Cardiac fibroblast (primary cell): ENCODE measurements around the gene SLC16A12.

Source experiments
- DNase-seq, 2 donors: peaks; one replicate each; pipeline versions ENCODE4 v3.0.0 to v3.0.0-alpha.2; 2010; ENCODE audit warnings: low read depth in 2 of 2
- H3K4me3 ChIP-seq, 2 donors: replicated peaks in 1 of 2; 1 replicate in 1 of 2; 2 replicates in 1 of 2; pipeline ENCODE4 v1.5.1; 2011; ENCODE audit warnings: low read depth in 2 of 2, low read length in 2 of 2, mild to moderate bottlenecking in 2 of 2, moderate library complexity in 1 of 2
- TF ChIP-seq, protein P1 (sequence below): IDR thresholded peaks from one replicate; pipeline ENCODE4 v1.5.1; 2011; ENCODE audit warnings: low read depth, mild to moderate bottlenecking, low read length, inconsistent platforms

Gene SLC16A12

DNA sequence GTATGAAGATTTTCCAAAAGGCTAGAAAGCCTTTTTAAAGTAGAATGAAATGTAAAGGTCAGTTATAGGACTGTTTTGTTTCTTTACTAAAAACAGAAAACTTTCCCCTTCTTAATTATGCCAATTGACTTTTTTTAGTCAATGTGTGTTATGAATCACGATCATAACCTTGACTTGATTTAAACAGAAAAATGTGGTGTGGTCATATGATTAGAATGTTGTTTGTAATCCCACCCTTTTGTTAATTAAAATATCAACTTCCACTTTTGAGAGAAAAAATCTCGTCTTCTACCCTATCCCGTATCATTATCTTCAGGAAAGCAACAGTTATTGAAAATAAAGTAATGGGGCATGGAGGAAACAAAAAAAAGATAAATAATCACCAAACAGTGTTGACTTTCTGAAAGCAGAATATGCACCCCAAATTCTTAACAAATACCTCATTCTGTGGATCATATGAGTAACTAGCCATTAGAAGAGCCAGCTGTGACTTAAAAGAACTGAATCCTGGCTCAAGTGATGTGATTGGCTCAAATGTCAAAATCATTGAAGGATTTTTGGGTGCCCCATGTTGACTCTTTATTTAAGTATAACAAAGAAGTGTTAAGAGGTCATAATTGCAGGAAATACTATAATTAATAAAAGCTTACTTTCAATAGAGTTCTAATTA lies 32.3 kb upstream of the SLC16A12 start:
- TF ChIP-seq, protein P1, sequence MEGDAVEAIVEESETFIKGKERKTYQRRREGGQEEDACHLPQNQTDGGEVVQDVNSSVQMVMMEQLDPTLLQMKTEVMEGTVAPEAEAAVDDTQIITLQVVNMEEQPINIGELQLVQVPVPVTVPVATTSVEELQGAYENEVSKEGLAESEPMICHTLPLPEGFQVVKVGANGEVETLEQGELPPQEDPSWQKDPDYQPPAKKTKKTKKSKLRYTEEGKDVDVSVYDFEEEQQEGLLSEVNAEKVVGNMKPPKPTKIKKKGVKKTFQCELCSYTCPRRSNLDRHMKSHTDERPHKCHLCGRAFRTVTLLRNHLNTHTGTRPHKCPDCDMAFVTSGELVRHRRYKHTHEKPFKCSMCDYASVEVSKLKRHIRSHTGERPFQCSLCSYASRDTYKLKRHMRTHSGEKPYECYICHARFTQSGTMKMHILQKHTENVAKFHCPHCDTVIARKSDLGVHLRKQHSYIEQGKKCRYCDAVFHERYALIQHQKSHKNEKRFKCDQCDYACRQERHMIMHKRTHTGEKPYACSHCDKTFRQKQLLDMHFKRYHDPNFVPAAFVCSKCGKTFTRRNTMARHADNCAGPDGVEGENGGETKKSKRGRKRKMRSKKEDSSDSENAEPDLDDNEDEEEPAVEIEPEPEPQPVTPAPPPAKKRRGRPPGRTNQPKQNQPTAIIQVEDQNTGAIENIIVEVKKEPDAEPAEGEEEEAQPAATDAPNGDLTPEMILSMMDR, result no peak
- peak in 1 of 2 donors; percentile 25 for DNase-seq
- H3K4me3 ChIP-seq, result no peak overlapping the region

DNA sequence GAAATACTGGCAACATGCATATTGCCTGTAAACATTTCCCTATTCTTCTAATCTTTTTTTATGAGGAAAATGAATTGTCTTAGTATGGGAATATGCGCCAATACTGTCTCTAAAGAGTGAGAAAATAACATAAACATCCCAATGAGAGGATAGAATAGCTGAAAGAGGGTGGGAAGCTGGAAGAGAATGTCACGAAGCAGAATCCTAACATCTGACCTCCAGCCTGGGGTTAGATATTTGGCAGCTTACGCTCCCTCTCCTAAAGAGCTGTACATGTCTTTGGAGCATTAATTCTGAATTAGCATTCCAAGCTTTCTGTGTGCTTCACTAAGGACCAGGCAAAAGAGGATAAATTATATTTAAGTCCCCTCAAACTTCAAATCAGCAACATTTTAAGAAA lies 31.6 kb upstream of the SLC16A12 start:
- TF ChIP-seq, protein P1, result no peak
- no peak overlapping the region for H3K4me3 ChIP-seq
- DNase-seq, result no peak

DNA sequence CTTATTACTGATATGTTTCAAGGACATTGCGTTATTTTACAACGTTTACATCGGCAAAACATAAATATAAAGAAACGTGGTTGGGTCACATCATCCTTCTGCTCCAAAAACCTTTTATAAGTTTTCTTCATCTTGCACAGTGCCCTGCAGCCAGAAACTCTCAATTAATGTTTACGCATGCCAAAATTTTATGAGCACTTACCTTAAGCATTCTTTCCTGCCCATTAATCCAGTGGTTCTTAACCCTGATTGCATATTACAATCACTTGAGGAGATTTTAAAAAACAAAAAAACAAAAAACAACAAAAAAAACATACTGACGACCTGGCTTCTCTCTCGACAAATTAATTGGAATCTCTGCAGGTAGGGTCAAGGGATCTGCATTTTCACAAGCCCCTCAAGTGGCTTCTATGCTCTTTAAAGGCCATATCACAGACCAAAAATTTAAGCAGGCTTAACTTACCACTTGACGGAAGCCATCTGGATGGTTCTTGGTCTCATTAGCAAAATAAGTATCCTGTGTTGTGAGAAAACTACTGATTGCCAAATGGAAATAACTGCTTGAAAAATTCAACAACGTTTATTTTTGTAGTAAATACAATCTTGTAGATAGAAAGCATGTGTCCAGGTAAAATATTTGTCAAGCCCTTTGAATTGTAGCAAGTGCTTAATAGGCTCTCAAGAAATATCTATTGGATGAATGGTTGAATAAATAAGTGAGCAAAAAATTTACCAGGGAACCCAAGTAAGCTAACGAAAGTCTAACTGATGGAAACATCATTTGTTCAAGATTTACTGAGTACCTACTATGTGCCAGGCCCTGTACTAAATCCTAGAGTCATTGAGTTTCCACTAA lies 30.9 kb upstream of the SLC16A12 start:
- DNase-seq, result no peak
- TF ChIP-seq, protein P1, result no peak
- H3K4me3 ChIP-seq, result no peak overlapping the region

DNA sequence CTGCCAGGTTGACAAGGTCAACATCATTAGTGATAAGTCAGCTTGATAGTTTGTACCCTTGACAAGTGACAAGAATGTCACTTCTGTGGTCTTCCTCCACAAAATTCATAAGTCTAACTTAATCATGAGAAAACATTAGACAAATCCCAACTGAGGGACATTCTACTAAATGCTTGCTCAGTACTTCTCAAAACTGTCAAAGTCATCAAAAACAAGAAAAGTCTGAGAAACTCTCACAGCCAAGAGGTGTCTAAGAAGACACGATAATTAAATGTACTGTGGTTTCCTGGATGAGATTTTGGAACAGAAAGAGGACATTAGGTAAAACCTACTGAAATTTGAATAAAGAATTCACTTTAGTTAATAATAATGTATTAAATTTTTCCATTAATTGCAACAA lies 29.8 kb upstream of the SLC16A12 start:
- no peak for DNase-seq
- TF ChIP-seq, protein P1, result no peak

DNA sequence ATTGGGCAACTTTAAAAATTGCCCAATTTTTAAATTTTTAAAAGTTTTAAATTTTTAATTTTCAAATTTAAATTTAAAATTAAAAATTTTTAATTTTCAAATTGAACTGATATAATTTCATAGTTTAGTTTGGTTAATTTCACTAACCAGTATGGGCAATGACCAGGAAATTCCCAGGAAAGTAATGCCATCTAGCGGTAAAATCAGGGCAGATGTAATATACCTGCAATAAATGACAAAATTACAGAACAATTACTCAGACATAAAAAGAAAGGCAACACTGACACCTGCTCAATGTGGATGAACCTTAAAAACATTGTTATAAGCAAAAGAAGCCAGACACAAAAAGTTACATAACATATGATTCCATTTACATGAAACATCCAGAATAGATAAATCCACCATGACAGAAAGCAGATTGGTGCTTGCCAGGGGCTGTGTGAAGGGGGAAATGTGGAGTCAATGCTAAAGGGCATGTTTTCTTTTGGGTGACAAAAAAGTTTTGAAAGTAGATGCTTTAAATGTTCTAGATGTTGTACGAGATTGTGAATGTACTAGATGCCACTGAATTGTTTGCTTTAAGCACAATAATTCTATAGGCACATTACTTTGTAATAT lies 28.6 kb upstream of the SLC16A12 start:
- peak; percentile 64 to 77 for DNase-seq
- TF ChIP-seq, protein P1, result peak; percentile 66
- no peak overlapping the region for H3K4me3 ChIP-seq

More for the DNA sequence above, 29.8 kb upstream of the SLC16A12 start:
- H3K4me3 ChIP-seq, result no peak overlapping the region

DNA sequence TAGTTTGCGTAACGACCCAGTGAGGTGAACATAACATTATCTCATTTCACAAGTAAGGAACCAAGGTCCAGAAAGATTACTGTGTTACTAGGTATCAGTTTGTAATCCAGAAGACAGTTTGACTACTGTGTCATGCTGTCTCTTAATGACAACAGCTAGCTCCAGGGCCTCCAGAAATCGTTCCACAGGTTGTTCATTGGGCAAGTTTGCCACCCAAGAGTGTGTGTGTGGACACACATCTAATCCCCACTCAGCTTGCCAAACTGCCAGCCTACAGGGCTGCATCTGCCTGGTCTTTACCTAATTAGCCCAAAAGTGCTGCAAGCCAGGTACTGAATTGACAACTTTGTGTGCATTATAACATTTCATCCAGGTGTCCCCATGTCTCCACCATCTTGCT lies 27.9 kb upstream of the SLC16A12 start:
- DNase-seq, result no peak
- H3K4me3 ChIP-seq, result no peak overlapping the region
- TF ChIP-seq, protein P1, result no peak
